COR-L47 (cell line): ENCODE results near the gene RSAD1.
"Not testable (repeated sequence)": the region's sequence is repeated elsewhere in the genome, so short reads cannot be mapped to it uniquely, and the experiment has no call there.

Experiments used
- DNase-seq: peaks from one replicate; lab custom pipeline; 2025; lab: John Stamatoyannopoulos, UW

RSAD1 gene

DNA sequence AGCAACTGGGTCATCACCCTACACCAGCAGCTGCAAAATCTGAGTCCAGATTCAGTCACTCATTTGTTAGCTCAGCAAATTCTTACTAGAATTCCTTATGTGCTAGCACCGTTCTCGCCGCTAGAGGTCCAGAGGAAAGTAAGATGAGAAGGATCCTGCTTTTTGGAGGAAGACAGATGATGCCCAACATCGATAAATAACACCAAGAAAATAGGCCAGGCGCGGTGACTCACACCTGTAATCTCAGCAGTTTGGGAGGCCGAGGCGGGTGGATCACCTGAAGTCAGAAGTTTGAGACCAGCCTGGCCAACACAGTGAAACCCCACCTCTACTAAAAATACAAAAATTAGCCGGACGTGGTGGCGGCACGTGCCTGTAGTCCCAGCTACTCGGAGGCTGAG lies 5.9 kb upstream of the RSAD1 start:
- DNase-seq = not testable (repeated sequence)

DNA sequence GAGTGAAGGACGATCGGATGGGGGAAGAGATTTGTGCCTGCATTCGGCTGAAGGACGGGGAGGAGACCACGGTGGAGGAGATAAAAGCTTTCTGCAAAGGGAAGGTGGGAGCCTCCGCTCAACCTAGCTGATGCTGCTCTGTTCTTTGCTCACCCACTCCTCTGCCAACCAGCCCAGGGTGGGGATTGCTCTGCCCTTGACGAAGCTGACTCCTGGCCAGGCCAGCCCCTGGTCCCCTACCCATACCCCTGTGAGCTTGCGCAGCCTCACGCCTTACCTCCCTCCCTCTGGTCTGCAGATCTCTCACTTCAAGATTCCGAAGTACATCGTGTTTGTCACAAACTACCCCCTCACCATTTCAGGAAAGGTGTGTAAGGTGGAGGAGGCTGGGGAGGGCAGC lies 4.8 kb upstream of the RSAD1 start:
- no peak for DNase-seq

DNA sequence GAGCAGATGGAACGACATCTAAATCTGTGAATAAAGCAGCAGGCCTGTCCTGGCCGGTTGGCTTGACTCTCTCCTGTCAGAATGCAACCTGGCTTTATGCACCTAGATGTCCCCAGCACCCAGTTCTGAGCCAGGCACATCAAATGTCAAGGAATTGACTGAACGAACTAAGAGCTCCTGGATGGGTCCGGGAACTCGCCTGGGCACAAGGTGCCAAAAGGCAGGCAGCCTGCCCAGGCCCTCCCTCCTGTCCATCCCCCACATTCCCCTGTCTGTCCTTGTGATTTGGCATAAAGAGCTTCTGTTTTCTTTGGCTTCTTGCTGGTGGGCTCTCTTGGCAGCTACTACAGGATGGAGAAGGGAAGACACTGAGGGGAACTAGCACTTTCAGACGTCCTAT lies 4.1 kb upstream of the RSAD1 start:
- no peak for DNase-seq

DNA sequence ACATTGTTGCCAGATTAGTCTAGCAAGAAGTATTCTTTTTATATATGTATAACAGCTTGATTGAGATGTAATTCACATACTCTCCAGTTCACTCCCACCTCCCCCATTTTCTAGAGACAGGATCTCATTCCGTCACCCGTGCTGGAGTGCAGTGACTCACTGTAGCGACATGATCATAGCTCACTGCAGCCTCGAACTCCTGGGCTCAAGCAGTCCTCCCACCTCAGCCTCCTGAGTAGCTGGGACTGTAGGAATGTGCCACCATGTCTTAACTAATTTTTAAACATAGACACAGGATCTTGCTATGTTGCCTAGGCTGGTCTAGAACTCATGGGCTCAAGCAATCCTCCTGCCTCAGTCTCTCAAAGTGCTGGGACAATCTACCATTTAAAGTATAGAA lies 3.3 kb upstream of the RSAD1 start:
- DNase-seq = no peak

DNA sequence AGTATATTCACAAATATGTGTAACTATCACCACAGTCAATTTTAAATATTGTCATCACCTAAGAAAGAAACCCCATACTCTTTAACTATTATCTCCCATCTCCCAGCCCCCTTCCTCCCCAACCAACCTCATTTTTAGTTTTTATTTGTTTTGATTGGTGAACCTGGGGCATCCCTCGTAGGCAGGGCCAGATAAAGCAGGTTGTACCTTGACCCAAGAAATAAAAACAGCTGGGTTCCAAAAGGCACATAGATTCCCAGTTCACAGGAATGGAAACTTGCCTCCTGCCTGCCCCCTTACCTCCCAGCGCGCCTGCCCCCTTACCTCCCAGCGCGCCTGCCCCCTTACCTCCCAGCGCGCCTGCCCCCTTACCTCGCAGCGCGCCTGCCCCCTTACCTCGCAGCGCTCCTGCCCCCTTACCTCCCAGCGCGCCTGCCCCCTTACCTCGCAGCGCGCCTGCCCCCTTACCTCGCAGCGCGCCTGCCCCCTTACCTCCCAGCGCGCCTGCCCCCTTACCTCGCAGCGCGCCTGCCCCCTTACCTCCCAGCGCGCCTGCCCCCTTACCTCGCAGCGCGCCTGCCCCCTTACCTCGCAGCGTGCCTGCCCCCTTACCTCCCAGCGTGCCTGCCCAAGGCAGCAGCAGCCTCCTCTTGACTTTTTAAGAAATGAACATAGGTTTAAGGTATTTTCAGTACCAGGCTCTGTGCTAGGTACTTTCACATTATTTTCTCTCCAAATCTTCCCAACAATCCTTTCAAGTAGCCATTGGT lies 2.7 kb upstream of the RSAD1 start:
- not testable (repeated sequence) for DNase-seq

DNA sequence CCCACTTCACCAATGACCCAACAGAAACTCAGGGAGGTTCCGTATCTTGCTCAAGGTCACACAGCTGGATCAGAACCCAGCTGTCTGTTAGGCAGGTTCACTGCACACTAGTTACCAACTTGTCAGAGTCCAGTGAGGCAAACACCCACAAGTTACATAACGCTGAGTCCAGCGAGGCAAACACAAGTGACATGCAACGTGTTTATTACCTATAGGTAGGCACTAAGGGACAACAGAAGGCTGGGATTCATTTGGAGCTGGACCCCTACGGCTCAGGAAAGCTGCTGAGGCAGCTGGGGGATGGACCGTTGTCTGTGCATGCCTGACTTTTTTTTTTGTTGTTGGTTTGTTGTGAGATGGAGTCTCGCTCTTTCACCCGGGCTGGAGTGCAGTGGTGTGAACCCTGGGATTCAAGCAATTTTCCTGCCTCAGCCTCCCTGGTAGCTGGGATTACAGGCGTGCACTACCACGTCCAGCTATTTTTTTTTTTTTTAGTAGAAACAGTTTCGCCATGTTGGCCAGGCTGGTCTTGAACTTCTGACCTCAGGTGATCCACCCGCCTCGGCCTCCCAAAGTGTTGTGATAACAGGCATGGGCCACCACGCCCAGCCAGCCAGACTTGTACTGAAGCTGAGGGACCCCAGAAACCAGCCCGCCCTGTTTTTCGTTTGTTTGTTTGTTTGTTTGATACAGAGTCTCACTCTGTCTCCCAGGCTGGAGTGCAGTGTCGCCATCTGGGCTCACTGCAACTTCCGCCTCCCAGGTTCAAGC lies 1.9 kb upstream of the RSAD1 start:
- DNase-seq = no peak

DNA sequence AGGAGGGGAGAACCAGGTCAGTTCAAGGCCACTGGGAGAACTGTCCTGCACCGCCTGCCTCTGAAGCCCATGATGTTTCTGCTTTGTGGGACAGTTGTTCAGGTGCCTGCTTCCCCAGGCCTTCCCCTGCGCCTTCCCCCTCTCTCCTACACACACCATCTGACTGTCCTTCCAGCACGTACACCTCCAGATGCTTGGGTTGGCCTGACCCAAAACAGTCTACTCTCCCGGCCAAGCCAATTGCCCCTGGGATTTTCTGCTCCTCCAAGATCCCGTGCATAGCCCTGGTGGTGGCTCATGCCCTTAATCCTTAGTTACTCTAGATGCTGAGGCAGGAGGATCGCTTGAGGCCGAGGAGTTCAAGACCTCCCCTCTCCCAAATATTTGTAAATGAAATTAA lies 684 bp upstream of the RSAD1 start:
- no peak for DNase-seq

DNA sequence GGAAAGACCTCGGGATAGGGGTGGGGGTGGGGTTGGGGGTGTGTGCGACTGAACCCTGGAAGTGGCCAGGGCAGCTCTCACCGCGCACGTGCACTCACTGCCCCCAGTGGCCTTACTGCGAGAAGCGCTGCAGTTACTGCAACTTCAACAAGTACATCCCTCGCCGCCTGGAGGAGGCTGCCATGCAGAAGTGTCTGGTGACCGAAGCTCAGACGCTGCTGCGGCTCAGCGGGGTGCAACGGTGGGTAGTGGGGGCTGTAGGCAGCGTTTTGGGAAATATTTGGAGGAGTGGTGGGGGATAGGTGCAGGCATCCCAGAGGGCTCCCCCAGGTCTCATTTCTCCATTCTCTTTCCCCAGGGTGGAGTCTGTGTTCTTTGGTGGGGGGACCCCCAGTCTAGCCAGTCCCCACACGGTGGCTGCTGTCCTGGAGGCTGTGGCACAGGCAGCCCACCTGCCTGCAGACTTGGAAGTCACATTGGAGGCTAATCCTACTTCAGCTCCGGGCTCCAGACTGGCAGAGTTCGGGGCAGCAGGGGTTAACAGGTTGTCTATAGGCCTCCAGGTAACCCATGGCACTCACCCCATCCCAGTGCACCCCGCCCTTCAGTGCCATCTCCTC lies 972 bp downstream of the RSAD1 start:
- peak; percentile 84 for DNase-seq

DNA sequence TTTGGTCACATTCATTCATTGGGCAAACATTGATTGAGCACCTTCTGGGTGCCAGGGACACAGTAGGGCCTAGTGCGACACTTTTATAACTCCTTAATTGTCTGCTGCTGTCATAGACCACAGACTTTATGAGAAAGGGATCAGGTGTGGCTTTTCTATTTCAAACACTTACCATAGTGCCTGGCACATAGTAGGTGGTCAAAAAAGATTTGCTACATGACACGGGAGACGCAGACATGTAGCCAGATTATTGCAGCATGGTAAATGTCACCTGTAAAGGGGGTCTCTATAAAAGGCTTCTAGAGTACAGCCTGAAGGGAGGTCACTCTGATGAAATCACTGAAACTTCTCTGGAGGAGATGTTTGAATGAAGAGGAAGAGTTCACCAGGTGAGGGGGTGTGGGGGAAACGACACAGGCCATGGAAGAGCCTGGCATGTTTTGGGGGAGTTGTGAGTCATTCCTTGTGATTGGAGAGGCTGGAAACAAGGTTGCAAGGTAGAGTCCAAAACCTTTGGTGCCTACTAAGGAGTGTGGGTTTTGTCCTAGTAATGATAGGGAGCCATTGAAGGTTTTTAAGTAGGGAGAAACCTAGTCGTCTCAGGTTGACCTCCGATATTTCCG lies 1.6 kb downstream of the RSAD1 start:
- no peak for DNase-seq

DNA sequence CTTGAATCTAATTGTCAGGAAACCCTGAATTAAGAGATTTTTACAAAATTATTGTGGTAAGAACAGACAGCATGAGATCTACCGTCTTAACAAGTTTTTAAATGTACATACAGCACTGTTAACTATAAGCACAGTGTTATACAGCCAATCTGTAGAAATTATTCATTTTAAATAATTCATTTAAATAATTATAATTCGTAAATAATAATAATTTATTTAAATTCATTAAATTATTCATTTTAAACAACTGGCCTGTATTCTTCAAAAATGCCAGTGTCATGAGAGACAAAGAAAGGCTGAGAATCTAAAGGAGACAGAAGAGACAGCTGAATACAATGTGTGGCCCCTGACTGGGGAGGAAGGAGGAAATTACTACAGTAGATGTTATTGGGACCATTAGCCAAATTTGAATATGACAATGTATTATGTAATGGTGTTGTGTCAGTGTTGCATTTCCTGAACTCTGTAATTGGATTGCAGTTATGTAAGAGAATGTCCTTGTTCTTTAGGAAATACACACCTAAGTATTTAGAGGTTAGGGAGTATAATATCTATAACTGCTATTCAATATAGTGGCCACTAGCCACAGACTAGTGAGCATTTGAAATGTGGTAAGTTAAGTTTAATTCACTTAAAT lies 2.3 kb downstream of the RSAD1 start:
- no peak for DNase-seq

DNA sequence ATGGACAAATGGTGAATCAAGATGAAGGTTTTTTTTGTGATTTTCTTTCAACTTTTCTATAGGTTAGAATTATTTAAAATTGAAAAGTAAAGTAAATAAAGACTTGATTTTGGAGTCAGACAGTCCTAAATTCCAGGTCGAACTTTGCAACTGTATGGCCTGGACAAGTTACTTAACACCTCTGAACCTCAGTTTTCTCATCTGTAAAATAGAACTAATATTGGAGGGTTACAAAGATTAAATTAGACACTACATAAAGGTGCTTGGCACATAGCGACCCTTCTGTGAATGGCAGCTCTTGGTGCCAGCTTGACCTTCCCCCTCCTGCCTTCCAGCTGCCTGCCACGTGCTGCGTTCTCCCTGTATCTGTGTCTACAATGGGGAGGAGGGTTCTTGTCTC lies 3.0 kb downstream of the RSAD1 start:
- no peak for DNase-seq

DNA sequence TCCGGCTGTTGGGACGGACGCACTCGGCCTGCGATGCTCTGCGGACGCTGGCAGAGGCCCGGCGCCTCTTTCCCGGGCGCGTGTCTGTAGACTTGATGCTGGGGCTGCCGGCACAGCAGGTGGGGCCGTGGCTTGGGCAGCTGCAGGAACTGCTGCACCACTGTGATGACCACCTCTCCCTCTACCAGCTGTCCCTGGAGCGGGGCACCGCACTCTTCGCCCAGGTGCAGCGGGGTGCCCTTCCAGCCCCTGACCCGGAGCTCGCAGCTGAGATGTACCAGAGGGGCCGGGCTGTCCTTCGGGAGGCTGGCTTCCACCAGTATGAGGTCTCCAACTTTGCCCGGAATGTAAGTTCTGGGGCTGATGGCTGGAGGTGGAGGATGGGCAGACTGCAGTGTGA lies 3.5 kb downstream of the RSAD1 start:
- DNase-seq = no peak

DNA sequence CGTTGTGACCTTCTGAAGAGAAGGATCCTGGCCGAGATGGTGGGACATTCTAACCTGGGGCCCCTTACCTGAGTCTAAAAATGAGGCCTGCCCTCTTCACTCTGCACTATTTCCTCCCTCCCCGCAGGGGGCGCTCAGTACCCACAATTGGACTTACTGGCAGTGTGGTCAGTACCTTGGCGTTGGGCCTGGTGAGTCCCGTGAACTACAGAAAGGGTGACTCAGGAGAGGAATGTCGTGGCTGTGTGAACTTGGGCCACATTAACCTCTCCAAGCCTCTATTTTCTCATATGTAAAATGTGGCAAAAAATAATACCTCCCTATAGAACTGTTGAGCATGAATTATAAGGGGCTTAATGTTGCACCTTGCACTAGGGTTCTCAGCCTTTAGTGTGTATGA lies 3.9 kb downstream of the RSAD1 start:
- DNase-seq = peak; percentile 59

DNA sequence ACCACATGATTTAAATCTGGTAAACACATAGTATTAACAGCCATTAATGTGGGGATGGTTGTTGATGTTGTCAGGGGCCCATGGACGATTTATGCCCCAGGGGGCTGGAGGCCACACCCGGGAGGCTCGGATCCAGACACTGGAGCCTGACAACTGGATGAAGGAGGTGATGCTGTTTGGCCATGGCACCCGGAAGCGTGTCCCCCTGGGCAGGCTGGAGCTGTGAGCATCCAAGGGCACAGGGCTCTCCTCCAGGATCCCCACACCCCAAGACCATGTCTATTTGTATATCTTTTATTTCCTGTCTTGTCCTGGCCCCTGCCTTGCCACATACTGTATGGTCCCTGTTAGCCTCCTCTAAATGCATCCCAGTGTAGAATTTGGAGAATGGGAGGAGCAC lies 4.6 kb downstream of the RSAD1 start:
- DNase-seq = no peak

DNA sequence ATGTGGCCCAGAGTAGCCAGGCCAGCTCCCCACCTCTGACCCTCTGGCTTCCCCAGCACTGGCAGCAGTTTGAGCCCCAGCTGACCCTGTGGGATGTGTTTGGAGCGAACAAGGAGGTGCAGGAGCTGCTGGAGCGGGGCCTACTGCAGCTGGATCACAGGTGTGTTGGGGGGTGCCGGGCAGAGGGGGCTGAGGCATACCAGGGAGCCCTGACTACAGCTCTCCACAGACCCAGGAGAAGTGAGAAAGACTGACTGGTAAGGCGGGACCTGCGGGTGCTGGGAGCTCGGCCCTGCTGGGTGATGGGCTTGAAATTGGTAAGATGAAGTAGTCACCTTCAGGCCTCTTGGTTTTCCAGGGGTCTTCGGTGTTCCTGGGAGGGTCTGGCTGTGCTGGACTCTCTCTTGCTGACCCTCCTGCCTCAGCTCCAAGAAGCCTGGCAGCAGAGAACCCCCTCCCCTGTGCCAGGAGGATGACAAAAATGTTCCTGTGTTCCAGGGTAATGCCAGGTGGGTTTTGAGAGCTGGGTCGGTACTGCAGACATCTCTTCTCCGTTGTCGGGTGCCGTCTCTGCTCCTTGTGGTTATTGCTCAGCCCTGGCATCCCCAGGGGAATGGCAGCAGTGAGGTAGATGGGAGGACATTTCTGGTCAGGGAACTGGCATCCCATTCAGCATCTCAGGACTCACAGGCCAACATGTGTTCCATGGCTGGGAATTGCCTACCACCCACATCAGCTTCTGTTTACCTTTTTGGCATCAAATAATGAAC lies 5.9 kb downstream of the RSAD1 start:
- no peak for DNase-seq

DNA sequence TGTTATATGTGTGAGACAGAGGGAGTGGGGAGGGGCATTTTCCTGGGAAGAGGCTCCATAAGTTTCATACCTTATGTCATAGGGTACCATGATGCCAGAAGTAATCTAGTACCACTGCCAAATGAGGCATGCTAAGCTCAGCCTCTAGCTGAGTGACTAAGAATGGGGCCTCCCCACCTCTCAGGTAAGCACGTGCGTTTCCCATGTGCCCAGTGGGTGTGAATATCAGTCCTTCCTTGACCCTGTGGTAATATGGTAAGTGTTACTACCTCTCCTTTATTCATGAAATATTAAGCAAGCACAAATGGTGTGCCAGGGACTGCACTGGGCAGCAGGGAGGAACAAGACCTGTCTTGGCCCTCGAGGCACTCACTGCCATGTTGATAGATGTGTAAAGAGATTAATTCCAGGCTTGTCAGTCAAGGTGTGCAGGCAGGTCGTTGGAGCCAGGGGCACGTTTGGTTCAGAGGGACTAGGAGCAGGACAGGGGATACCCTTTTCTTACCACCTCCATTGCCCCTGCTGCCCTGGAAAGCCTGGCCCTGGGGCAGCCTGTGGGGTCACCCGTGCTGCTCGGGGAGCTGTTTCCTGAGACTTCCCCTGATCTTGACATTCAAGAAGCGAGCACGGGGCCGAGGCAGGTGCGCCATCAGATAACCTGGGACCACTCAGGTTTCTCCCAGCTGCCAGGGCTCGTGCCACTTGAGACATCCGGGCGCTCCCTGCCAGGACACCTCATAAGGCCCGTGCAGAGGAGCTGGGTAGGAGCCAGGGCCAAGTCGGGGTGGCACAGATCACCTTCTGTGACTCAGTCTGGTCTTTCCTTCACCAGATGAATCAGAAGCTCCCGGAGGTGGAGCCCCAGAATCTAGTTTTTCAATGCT lies 8.8 kb downstream of the RSAD1 start:
- no peak for DNase-seq

DNA sequence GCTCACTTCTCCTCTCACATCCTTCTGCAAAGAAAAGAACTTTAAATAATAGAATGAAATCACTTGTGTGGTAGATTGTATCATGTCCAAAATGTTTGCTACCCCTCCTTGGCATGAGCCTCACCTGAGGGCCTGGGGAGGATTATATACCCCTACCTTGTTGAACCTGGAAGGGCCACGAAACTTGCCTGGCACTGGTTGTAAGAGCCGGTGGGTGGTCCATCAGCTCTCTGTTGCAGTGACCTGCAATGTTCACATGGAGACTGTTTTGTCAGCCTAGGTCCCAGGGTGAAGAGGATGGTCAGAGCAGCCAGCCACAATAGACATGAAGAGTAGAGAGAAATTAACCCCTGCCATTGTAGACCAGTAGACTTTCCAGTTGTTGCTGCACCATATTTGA lies 10.2 kb downstream of the RSAD1 start:
- no peak for DNase-seq

DNA sequence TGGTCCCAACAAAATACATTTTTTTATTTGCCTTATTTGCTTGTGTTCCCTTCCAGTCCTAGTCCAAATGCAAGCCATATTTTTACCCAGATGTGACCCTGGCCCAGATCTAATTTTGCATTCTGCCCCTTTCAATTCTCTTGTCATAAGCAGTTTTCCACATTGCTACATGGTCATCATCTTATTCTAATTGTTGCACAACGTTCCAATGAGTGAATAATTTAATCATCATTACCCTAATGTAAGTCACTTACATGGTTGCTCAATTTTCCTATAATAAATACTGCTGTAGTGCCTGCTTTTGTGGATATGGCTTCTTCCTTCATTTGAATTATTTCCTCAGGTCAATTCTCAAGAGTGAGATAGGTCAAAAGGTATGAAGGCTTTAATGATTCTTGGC lies 12.8 kb downstream of the RSAD1 start:
- no peak for DNase-seq

DNA sequence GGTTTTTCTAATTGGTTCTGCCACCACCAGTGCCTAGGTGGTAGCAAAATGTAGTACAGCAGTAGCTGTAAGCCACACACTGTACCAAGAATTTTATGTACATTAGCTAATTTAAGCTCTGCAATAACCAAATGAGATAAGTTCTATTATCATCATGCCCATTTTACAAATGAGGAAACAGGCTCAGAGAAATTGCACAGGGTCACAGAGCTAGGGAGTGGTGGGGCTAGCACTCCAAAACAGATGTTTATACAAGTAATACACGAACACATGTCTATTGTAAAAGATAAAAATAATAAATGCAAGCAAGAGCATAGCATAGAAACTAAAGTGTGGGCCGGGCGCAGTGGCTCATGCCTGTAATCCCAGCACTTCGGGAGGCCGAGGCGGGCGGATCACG lies 13.6 kb downstream of the RSAD1 start:
- DNase-seq = no peak

DNA sequence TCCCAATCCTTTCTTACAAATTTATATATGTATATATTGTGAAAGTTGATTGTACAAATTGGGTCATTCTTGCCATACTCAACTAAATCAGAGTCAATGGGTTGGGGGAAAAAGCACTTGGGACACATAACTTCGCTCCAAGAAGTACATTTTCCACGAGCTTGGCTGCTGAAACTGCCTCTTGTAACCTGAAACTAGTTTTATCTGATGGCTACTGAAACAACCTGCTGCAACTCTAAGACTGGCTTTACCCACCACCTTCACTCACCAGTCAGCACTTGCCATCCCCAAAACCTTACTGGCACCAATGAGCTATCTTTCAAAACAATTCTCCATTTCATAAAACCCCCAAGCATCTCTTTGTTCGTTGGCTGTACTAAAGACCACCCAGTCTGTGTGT lies 15.1 kb downstream of the RSAD1 start:
- DNase-seq = no peak
